Measurements from ENCODE around the gene RD3L.
"Not testable (repeated sequence)": the region's sequence is repeated elsewhere in the genome, so short reads cannot be mapped to it uniquely, and the experiment has no call there.

The RD3L gene
- 0 reads per million in 2 donors for total RNA-seq

DNA sequence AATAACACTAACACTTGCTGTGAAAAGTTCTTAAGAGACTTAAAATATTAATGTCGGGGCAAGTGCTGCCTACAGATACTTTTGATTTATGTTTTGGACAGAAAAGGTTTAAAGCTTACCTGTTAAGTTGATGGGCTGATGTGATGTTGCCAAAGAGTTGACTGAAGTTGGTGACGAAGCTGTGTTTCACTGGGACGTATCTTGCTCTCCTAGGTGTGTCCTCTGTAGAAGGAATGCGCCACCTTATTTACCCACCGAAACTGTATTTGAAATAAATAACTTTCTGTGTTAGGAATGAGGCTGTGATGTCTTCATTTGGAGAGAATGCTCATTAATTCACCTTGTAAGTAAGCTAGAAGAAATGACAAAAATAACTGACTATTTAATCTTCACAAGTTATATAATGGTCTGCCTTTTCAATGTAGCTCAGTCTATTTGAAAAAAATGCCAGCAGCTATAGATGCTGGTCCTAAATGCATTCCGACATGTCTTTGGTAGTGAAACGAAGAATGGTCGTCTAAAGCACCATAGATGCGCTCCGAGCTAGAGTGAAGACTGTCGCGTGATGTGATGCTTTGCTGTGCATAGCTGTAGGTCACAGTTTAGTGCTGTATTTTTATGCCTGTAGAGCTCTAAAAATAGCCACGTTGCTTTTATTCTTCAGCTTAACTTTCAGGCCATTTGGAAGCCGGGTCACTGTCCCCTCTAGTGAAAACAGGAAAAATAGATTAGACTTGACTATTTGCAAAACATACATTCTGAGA, at the start of gene RD3L:
RD3L (minus strand) TSS at position 557 of the 764 bp plus-strand sequence. CDS start 834 bp downstream, outside the sequence.
- no peak for DNase-seq

- no peak for DNase-seq
Measured at GRCh38 chr14:103989964-103990363, 47.6 kb upstream of the RD3L start.

DNA sequence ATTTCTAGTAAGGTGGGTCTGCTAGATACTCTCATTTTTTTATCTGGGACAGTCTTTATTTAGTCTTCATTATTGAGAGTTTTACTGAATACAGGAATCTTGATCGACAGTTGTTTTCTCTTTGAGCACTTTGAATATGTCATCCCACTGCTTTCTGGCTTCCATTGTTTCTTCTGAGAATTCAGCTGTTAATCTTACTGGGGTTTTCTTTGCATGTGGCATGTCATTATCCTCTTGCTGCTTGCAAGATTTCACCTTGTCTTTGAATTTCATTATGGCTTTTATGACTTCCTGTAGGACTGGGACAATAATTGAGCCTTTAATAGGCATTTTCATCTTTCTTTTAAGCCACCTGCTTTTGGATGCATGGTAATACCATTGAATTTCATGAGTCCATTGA, 46.7 kb upstream of the RD3L start:
- no peak for DNase-seq

DNA sequence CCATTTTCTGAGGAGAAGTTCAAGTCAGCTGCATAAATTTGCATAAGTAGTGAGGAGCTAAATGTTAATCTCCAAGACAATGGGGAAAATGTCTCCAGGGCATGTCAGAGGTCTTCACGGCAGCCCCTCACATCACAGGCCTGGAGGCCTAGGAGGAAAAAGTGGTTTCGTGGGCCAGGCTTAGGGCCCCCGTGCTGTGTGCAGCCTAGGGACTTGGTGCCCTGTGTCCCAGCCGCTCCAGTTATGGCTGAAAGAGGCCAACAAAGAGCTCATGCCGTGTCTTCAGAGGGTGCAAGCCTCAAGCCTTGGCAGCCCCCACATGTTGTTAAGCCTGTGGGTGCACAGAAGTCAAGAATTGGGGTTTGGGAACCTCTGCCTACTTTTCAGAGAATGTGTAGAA, 41.9 kb upstream of the RD3L start:
- DNase-seq = no peak

- DNase-seq = not testable (repeated sequence)
Measured at GRCh38 chr14:103980623-103981238, 38.4 kb upstream of the RD3L start.

DNA sequence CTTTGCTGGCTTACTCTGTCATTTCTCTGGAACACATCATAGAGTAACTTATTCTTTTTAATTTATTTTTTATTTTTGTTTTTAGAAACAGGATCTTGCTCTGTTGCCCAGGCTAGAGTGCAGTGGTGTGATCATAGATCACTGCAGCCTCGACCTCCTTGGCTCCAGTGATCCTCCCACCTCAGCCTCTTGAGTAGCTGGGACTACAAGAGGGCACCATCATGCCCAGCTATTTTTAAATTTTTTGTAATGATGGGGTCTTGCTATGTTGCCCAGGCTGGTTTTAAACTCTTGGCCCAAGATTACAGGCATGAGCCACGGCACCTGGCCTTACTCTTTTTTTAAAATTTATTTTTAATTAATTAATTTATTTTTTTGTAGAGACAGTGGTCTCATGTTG, 32.2 kb upstream of the RD3L start:
- DNase-seq = no peak

DNA sequence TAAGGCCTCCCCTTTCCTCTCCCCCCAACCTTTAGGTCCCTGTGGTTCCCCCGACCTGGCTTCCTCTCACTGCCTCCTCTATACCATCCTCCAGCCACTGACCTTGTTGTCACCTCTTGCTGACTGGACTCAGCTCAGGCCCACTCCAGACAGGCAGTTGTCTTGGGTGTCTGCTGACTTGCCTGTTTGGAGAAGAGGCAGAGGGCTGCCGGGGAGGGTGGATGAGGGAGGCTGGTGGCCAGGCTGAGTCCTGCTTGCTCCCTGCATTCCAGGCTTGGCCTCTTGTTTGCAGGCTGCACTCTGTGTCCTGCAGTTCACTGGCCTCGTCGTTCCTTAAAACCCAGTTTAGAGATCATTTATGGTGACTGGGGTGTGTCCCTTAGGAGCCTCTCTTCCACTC, 31.0 kb upstream of the RD3L start:
- DNase-seq = no peak

GRCh38 chr14:103969961-103970360, 27.6 kb upstream of the RD3L start:
- DNase-seq = no peak

GRCh38 chr14:103966631-103967030, 24.3 kb upstream of the RD3L start:
- no peak for DNase-seq

GRCh38 chr14:103961928-103962578, 19.7 kb upstream of the RD3L start:
- no peak for DNase-seq

GRCh38 chr14:103960457-103961055, 18.2 kb upstream of the RD3L start:
- no peak for DNase-seq

GRCh38 chr14:103949131-103949790, 6.9 kb upstream of the RD3L start:
- no peak for DNase-seq

DNA sequence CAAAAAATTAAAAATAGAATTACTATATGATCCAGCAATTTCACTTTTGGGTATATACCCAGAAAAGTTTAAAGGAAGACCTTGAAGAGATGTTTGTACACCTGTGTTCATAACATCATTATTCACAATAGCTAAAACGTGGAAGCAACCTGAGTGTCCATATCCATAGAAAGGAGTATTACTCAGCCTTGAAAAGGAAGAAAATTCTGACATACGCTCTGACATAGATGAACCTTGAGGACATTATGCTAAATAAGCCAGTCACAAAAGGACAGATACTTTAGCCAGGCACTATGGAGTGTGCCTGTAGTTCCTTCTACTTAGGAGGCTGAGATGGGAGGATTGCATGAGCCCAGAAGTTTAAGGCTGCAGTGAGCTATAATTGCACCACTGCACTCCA, 6.1 kb upstream of the RD3L start:
- DNase-seq = no peak

DNA sequence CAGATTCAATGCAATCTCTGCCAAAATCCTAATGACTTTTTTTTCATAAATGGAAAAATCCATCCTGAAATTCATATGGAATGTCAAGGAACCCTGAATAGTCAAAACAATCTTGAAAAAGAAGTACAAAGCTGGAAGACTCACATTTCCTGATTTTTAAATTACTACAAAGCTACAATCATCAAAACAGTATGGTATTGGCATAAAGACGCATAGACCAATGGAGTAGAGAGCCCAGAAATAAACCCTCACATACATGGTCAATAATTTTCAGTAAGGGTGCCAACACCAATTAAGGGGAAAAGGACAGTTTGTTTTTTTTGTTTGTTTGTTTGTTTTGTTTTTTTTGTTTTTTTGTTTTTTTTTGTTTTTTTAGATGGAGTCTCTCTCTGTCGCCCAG, 4.6 kb upstream of the RD3L start:
- DNase-seq = no peak

GRCh38 chr14:103943673-103944072, 1.3 kb upstream of the RD3L start:
- DNase-seq = no peak

- DNase-seq = no peak
Measured at GRCh38 chr14:103941462-103941861, 867 bp downstream of the RD3L start.

DNA sequence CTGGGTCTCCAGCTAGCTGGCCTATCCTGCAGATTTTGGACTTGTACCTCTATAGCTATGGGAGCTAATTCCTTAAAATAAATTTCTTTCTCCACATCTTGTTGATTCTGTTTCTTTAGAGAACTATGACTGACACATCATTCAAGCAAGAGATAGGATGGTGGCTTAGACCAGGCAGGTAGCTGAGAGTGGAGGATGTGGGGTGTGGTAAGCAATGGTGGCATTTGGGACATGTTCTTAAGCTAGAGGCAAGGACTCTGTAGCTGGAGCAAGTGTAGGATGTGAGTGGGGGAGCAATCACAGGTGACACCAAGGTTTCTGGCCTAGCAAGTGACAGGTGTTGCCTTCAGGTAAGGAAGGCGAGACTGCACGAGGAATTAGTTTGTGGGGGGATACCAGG, 7.2 kb downstream of the RD3L start:
- DNase-seq = no peak

DNA sequence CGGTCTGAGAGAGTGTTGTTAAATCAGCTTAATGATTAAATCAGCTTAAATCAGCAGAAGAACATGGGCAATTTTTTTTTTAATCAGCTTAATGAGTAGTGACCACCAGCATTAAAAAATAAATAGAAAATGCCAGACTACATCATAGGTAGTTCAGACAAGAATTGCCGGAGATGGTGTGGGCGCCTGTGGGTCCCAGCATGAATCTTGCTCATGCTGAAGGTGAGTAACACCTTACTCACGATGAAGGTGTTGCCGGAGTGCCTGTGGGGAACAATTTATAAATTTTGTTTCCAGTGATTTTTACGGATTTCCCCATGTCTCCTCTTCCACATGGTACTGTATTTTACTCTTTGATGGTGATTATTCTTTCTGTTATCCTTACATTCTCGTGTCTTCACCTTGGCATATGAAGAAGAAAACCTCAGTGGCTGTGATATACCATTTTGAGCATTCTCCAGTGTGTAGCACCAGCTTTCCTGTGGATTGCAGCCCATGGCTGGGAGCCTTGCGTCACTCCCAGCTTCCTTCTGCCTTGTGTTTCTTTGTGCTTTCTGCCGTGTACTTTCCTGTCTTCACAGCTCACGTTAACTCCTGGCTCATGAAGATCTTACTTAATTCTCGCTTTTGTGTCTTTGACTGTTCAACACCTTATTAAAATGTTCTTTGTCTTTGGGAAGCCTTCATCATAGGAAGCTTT, 9.4 kb downstream of the RD3L start:
- DNase-seq = no peak

GRCh38 chr14:103931422-103931821, 10.9 kb downstream of the RD3L start:
- no peak for DNase-seq

- no peak for DNase-seq
Measured at GRCh38 chr14:103930051-103930604, 12.2 kb downstream of the RD3L start.

- no peak for DNase-seq
Measured at GRCh38 chr14:103928011-103928890, 14.1 kb downstream of the RD3L start, which contains the start of gene TDRD9. TSS of gene TDRD9 (plus strand) at chr14:103928456. CDS start at chr14:103928510, 54 bp downstream.
